H1 (cell line): Measurements from ENCODE around the gene TTI1.

ENCODE experiments used
- CTCF ChIP-seq, 3 experiments: IDR thresholded peaks; 1 replicate in 2 of 3; 2 replicates in 1 of 3; pipeline versions ENCODE4 v1.5.1 to v1.6.1; 2011; ENCODE audit warnings: low read length in 3 of 3, mild to moderate bottlenecking in 3 of 3, inconsistent platforms in 2 of 3, low read depth in 1 of 3, moderate library complexity in 1 of 3; ENCODE audit not compliant: insufficient read depth in 1 of 3; ENCODE audit errors: control extremely low read depth in 1 of 3
- NANOG ChIP-seq: IDR thresholded peaks from 2 replicates; pipeline ENCODE4 v1.6.1; 2011; ENCODE audit warnings: low read length, low read depth, mild to moderate bottlenecking, inconsistent platforms; ENCODE audit not compliant: insufficient read depth, poor library complexity, severe bottlenecking
- SP4 ChIP-seq: IDR thresholded peaks from 2 replicates; pipeline ENCODE4 v1.6.1; 2012; ENCODE audit warnings: low read length, inconsistent platforms

DNA sequence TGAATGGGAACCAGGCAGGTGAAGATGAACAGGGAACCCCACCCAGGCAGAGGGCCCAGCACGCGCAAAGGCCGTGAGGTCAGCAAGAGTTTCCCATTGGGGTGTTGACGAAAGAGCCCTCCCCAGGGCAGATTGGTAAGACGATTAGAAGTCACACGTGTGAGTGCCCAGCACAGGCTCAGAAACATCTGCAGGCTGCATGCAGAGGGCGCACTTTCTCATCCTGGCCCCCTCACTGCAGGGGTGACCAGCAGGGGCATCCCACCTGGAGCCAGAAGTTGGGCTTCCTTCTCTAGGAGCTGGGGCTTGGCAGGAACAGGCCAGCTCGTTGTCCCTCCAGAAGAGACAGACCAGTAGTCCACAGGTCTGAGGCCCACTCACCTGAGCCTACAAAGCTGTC is 91.9 kb downstream of the TTI1 start:
- TF ChIP-seq NANOG (no peak), SP4 (no peak), CTCF (IDR thresholded peaks at IDR 0.05; ENCODE audit: control extremely low read depth in 1 of 3, insufficient read depth in 1 of 3, low read depth in 1 of 3, low read length in 3 of 3) (peak; percentile 67 to 87 (median 72))
